Stimulated activated CD4-positive, alpha-beta T cell treated with anti-CD3 and anti-CD28 coated beads, Interleukin-4, amount 100 ng/mL, for 24 hours (primary cell): ENCODE measurements around the gene MRM2.

Experiments
- DNase-seq: peaks from one replicate; pipeline ENCODE4 v3.0.0-alpha.2; 2020

MRM2 gene

GRCh38 chr7:2220030-2220429 is 22.0 kb downstream of the MRM2 start:
- DNase-seq: no peak

GRCh38 chr7:2219606-2220005 is 22.4 kb downstream of the MRM2 start:
- no peak for DNase-seq

- DNase-seq: no peak
These were observed 22.9 kb downstream of the MRM2 start for GRCh38 chr7:2219136-2219535.

DNA sequence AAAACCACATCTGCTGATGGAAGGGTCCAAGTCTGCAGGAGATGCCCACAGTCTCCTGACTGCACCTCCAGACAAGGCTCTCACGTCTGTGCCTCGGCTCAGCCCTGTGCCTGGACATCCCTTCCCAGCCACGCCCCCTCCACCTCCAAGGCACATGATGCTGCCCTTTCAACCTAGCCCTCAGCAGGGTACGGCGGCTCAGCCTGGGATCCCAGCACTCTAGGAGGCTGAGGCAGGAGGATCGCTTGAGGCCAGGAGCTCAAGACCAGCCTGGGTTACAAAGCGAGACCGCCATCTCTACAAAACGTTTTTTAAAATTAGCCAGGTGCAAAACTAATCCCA is 23.6 kb downstream of the MRM2 start:
- DNase-seq: no peak

- no peak for DNase-seq
These were observed 24.1 kb downstream of the MRM2 start for GRCh38 chr7:2217716-2218443.

DNA sequence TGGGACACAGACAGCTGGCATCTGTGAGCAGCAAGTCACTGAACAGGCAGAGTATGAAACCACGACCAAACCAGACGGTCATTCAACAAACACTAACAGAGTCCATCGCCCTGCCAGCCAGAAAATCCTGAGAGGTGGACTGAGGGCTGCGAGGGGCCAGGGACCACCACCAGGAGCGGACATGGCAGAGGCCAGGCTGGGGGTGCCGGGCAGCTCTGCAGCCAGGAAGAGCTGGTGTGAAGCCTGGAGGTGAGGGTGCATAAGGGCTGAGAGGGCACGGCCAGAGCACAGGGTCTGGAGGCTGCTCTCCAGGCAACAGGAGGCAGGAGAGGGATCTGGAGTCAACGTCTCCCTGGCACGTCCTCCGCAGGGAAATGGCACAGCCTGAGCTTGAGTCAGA is 24.8 kb downstream of the MRM2 start:
- no peak for DNase-seq

GRCh38 chr7:2215851-2216250 is 26.2 kb downstream of the MRM2 start:
- no peak for DNase-seq

DNA sequence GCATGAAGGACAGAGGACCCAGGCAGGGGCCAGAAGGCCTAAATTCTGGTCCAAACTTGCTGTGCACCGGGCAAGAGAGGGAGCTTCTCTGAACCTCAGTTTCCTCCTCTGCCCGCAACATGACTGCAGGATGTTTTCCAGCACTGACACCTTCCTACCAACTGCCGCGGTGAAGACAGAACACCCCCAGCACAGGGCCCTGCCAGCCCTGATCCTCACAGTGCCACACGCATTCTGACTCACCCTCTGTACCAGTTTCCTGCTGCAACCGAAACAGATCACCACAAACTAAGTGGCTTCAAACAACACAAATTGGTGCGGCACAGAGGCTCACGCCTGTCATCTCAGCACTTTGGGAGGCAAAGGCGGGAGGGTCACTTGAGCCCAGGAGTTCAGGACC is 27.4 kb downstream of the MRM2 start:
- no peak for DNase-seq

GRCh38 chr7:2213551-2214215 is 28.3 kb downstream of the MRM2 start:
- no peak for DNase-seq

DNA sequence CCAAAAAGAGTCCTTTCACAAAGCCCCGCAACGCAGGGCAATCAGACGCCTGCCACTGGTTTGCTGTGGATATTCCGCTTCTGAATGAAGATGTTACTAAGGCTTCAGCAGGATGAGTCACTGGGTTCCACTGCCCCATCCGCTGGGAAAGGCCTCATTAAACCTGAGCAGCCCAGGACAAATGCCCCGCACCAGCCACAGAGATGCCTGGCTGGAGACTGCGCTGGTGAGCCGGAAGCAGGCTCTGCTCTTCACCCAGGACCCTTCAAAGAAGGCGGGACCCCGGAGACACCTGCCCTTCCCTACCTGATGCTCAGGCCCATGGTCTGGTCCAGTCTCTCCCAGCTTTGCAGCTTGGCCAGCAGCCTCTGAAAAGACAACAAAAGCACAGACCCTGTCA is 29.1 kb downstream of the MRM2 start:
- no peak for DNase-seq

DNA sequence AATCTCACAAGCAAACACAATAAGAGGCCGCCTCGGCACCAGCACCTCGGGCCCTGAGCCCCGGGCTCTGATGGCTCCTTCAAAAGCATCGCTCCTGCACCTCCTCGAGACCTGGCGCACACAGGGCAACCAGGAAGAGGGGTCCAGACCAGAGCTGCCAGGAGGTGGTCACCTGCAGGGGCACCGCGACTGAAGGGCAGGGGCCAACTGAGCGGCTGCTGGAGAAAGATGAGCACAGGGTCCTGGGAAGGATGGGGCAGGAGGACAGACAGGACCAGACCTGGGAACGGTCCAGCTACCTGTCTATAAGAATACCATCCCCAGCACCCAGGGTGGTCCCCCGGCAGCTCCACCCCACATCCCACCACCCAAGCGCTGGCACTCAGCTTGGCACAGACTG is 30.1 kb downstream of the MRM2 start:
- no peak for DNase-seq

DNA sequence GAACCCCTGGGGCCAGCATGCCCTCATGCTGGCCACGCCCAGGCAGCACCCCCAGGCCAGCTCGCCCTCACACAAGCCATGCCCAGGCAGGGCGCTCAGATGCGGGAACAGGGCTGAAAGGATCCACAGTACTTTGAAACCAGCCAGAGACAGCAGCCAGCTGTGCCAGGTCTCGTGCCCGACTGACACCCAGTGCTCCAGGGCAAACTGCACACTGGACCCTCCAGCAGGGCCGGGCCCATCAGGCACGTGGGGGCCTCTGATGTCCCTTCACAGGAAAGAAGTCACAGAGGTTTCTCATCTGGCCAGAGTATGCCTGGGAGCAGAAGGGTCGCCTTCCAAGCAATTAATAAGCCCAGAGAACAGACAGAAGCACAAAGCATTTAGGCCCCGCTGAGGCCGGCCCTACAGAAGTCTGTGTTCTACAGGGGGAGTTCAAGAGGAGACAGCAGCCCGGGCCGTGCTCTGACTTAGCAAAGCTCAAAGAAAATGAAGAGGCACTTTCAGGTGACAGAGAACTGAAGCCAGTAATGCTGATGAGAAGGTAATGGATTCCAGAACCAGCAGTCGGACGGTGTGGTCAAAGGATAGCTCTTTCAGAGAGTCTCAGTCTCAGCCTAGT is 30.6 kb downstream of the MRM2 start:
- no peak for DNase-seq

GRCh38 chr7:2210551-2211258 is 31.3 kb downstream of the MRM2 start:
- DNase-seq: no peak

- DNase-seq: no peak
These were observed 32.1 kb downstream of the MRM2 start for GRCh38 chr7:2209961-2210323.

- peak; percentile 36 for DNase-seq
These were observed 32.7 kb downstream of the MRM2 start for GRCh38 chr7:2209146-2209960.

- DNase-seq: no peak
These were observed 33.3 kb downstream of the MRM2 start for GRCh38 chr7:2208712-2209111.

- no peak for DNase-seq
These were observed 36.8 kb downstream of the MRM2 start for GRCh38 chr7:2205036-2205780.

- DNase-seq: no peak
These were observed 37.6 kb downstream of the MRM2 start for GRCh38 chr7:2204446-2204845.

DNA sequence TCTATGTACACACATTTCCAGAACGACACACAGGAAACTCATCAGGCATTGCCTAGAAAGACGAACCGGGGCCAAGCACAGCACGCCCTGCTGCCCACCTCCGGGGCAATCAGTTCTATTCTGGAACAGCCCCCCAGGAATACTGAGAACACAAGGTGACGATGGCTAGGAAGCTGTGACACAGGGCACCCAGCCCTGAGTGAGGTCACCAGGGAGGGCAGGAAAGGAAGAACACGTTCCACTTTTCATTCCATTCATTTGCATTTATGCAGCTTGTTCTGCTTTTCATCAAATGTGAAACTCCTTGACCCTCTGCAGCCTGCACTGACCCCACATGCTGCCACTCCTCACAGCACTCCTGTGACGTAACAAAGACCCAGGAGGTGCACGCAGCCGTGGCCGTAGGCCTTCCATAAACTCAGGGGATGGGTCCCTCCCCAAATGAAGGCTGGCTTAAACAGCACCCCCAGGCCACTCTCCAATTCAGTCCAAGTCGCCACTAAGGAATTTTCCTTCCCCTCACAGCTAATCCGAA is 38.2 kb downstream of the MRM2 start:
- DNase-seq: no peak

- no peak for DNase-seq
These were observed 38.9 kb downstream of the MRM2 start for GRCh38 chr7:2202901-2203765.

- DNase-seq: no peak
These were observed 39.6 kb downstream of the MRM2 start for GRCh38 chr7:2202361-2202761.
